ENCODE measurements around the gene C4BPA.

Gene C4BPA

GRCh38 chr1:207077470-207078377, 26.3 kb upstream of the C4BPA start:
- peak; percentile 79 for DNase-seq

- no peak for DNase-seq
These were observed 25.4 kb upstream of the C4BPA start for GRCh38 chr1:207078578-207079132.

- no peak for DNase-seq
These were observed 24.3 kb upstream of the C4BPA start for GRCh38 chr1:207079706-207080241.

- no peak for DNase-seq
These were observed 22.9 kb upstream of the C4BPA start for GRCh38 chr1:207081088-207081487.

GRCh38 chr1:207081806-207082205, 22.2 kb upstream of the C4BPA start:
- DNase-seq, result no peak

- DNase-seq, result no peak
These were observed 19.8 kb upstream of the C4BPA start for GRCh38 chr1:207084232-207084631.

- DNase-seq, result no peak
These were observed 19.3 kb upstream of the C4BPA start for GRCh38 chr1:207084701-207085180.

- no peak for DNase-seq
These were observed 18.1 kb upstream of the C4BPA start for GRCh38 chr1:207085887-207086286.

- DNase-seq, result no peak
These were observed 15.9 kb upstream of the C4BPA start for GRCh38 chr1:207088161-207088560.

- DNase-seq, result no peak
These were observed 15.1 kb upstream of the C4BPA start, which contains the start of gene C4BPB for GRCh38 chr1:207088701-207089626. C4BPB (plus strand) TSS chr1:207088860; CDS start chr1:207089532, 672 bp downstream.

- no peak for DNase-seq
These were observed 14.2 kb upstream of the C4BPA start for GRCh38 chr1:207089627-207090355.

- DNase-seq, result no peak
These were observed 12.7 kb upstream of the C4BPA start for GRCh38 chr1:207091200-207091908.

- DNase-seq, result no peak
These were observed 10.1 kb upstream of the C4BPA start for GRCh38 chr1:207093944-207094343.

GRCh38 chr1:207097871-207098324, 6.1 kb upstream of the C4BPA start:
- no peak for DNase-seq

GRCh38 chr1:207101720-207102119, 2.3 kb upstream of the C4BPA start:
- no peak for DNase-seq

GRCh38 chr1:207102146-207102545, 1.9 kb upstream of the C4BPA start:
- DNase-seq, result no peak

- no peak for DNase-seq
These were observed 1.4 kb upstream of the C4BPA start for GRCh38 chr1:207102659-207103058.

- no peak for DNase-seq
These were observed 5.0 kb downstream of the C4BPA start for GRCh38 chr1:207109004-207109403.

GRCh38 chr1:207112616-207113296, 8.7 kb downstream of the C4BPA start:
- DNase-seq, result no peak

- DNase-seq, result no peak
These were observed 11.2 kb downstream of the C4BPA start for GRCh38 chr1:207115269-207115668.

- no peak for DNase-seq
These were observed 20.4 kb downstream of the C4BPA start for GRCh38 chr1:207124389-207124788.
